ENCODE data around the gene MAPK8IP3.

MAPK8IP3 gene

GRCh38 chr16:1771864-1772361 lies 65.9 kb downstream of the MAPK8IP3 start:
- Histone ChIP-seq H3K9me3 (ENCODE audit: insufficient read depth, low read length) (no peaks in the 10 kb centered on the region), H3K36me3 (ENCODE audit: low read length) (no peaks in the 10 kb centered on the region), H4K20me1 (ENCODE audit: low read depth, low read length) (no peaks in the 10 kb centered on the region), H3K79me2 (ENCODE audit: insufficient read depth, low read length) (peaks cover 16% of the 10 kb centered on the region), H3K4me2 (ENCODE audit: low read depth, low read length, poor library complexity, severe bottlenecking) (peak overlapping the region; percentile 95), H3F3A (ENCODE audit: insufficient read depth) (peaks cover 16% of the 10 kb centered on the region; the same call in 1 of the 2 replicates), H3K9ac (ENCODE audit: low read length) (peak overlapping the region; percentile 93), H3K4me3 (ENCODE audit: insufficient read depth, low read length, poor library complexity, severe bottlenecking) (peak overlapping the region; percentile 90), H3K9me2 (replicated peaks; ENCODE audit: insufficient read depth, low read length) (no peaks in the 10 kb centered on the region), H3K27ac (ENCODE audit: low read depth, low read length) (peak overlapping the region; percentile 84), H2AFZ (ENCODE audit: low read depth, low read length, severe bottlenecking) (no peak overlapping the region), H3K27me3 (ENCODE audit: low read length) (no peaks in the 10 kb centered on the region)
- no peak for TF ChIP-seq EZH2phosphoT487 (conservative IDR thresholded peaks at IDR 0.05; ENCODE audit: low read length)
- no peak for TF ChIP-seq CTCF (IDR thresholded peaks at IDR 0.05; ENCODE audit: insufficient read depth, low read length, poor library complexity, severe bottlenecking)

- Histone ChIP-seq H2AFZ (ENCODE audit: low read depth, low read length, severe bottlenecking) (peak within 1 kb of the TSS; percentile 37), H3F3A (ENCODE audit: insufficient read depth) (peaks cover 16% of the 10 kb centered on the region; the same call in 1 of the 2 replicates), H3K36me3 (ENCODE audit: low read length) (no peaks in the 10 kb centered on the region)
These were observed 66.4 kb downstream of the MAPK8IP3 start, which contains the start of gene EME2 for GRCh38 chr16:1772362-1772907. Gene EME2, plus strand, starts transcription at chr16:1772810. Its CDS starts 418 bp downstream, at chr16:1773228.

DNA sequence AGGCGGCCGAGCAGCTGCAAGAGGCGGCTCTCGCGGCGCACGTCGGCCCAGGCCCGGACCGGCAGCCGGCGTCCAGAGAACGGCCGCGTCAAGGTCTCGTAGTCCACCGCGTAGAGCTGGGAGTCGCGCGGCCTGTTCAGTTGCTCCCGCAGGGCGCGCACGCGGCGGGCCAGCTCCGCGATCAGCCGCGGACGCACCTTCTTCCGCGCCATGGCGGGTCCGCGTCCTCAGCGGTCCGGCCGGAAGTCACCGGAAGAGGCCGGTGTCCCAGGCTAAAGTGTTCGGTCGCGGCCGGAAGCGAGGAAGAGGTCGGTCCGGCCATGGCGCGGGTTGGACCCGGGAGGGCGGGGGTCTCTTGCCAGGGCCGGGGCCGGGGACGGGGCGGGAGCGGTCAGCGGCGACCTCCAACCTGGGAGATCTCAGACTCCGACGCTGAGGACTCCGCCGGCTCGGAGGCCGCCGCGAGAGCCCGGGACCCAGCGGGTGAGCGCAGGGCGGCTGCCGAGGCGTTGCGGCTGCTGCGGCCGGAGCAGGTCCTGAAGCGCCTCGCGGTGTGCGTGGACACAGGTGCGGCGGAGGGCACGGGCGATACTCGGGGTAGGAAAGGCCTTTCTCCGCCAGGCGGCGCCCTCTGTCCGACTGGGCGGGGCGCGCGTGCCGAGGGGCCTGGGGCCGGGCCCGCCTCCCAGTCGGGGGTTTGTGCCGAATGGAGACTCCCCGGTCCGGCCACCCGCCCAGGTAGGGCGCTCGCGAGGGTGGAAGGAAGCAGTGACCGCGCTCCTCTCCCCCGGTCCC lies 67.1 kb downstream of the MAPK8IP3 start, which contains the start of gene MRPS34:
Gene MRPS34, minus strand, starts transcription at position 227 of the 795 bp plus-strand sequence. Its CDS starts 15 bp downstream, at position 212.
- peak within 1 kb of the TSS; percentile 37 for H2AFZ ChIP-seq (ENCODE audit: low read depth, low read length, severe bottlenecking)
- H3K9me2 ChIP-seq (replicated peaks; ENCODE audit: insufficient read depth, low read length) = no peaks in the 10 kb centered on the region
- peak within 1 kb of the TSS; percentile 95 for H3K4me2 ChIP-seq (ENCODE audit: low read depth, low read length, poor library complexity, severe bottlenecking)
- H3K9me3 ChIP-seq (ENCODE audit: insufficient read depth, low read length) = no peaks in the 10 kb centered on the region
- H3K9ac ChIP-seq (ENCODE audit: low read length) = peak within 1 kb of the TSS; percentile 93
- H3K79me2 ChIP-seq (ENCODE audit: insufficient read depth, low read length) = peaks cover 16% of the 10 kb centered on the region
- peaks cover 16% of the 10 kb centered on the region; the same call in 1 of the 2 replicates for H3F3A ChIP-seq (ENCODE audit: insufficient read depth)
- TF ChIP-seq EZH2phosphoT487 (conservative IDR thresholded peaks at IDR 0.05; ENCODE audit: low read length) (no peak), CTCF (IDR thresholded peaks at IDR 0.05; ENCODE audit: insufficient read depth, low read length, poor library complexity, severe bottlenecking) (peak; percentile 78)
- peak within 1 kb of the TSS; percentile 84 for H3K27ac ChIP-seq (ENCODE audit: low read depth, low read length)
- H3K27me3 ChIP-seq (ENCODE audit: low read length) = no peaks in the 10 kb centered on the region
- H4K20me1 ChIP-seq (ENCODE audit: low read depth, low read length) = no peaks in the 10 kb centered on the region
- H3K36me3 ChIP-seq (ENCODE audit: low read length) = no peaks in the 10 kb centered on the region
- peak within 1 kb of the TSS; percentile 90 for H3K4me3 ChIP-seq (ENCODE audit: insufficient read depth, low read length, poor library complexity, severe bottlenecking)

More at GRCh38 chr16:1772362-1772907, 66.4 kb downstream of the MAPK8IP3 start, which contains the start of gene EME2:
- Histone ChIP-seq H3K4me2 (ENCODE audit: low read depth, low read length, poor library complexity, severe bottlenecking) (peak within 1 kb of the TSS; percentile 95), H3K27me3 (ENCODE audit: low read length) (no peaks in the 10 kb centered on the region), H3K27ac (ENCODE audit: low read depth, low read length) (peak within 1 kb of the TSS; percentile 84), H4K20me1 (ENCODE audit: low read depth, low read length) (no peaks in the 10 kb centered on the region), H3K4me3 (ENCODE audit: insufficient read depth, low read length, poor library complexity, severe bottlenecking) (peak within 1 kb of the TSS; percentile 90), H3K9me2 (replicated peaks; ENCODE audit: insufficient read depth, low read length) (no peaks in the 10 kb centered on the region), H3K9me3 (ENCODE audit: insufficient read depth, low read length) (no peaks in the 10 kb centered on the region), H3K79me2 (ENCODE audit: insufficient read depth, low read length) (peaks cover 16% of the 10 kb centered on the region), H3K9ac (ENCODE audit: low read length) (peak within 1 kb of the TSS; percentile 93)
- TF ChIP-seq CTCF (IDR thresholded peaks at IDR 0.05; ENCODE audit: insufficient read depth, low read length, poor library complexity, severe bottlenecking) (no peak), EZH2phosphoT487 (conservative IDR thresholded peaks at IDR 0.05; ENCODE audit: low read length) (no peak)

All from SU-DHL-6 (cell line).